GM12878 (cell line): ENCODE measurements around the gene NCAM1. TPM values are rescaled to one million over a fixed set of nuclear protein-coding genes. Genes with fewer than 3 reads are reported as not detected.

Source experiments
- ATAC-seq: fragments of 200-7000 bp; cut with Tn5 transposase; 3 replicates; pipeline ENCODE4 v1.9.1; 2020; ENCODE audit warnings: mild to moderate bottlenecking, moderate library complexity
- BruUV-seq: library from RNA; stranded (reverse); fragments of 400-500 nt; replicated peaks from 2 replicates; lab custom pipeline; 2021; lab: Mats Ljungman, UMichigan
- CTCF ChIA-PET: fragments of 300-600 bp; sonication (Branson Sonifier 250); formaldehyde crosslinking; extraction: SDS; loops from one replicate; lab custom pipeline; 2021; ENCODE audit warnings: inconsistent platforms; lab: Yijun Ruan, JAX
- POLR2A ChIA-PET: fragments of 350-600 bp; formaldehyde crosslinking; extraction: SDS; loops from one replicate; lab custom pipeline; 2021; ENCODE audit warnings: inconsistent platforms; lab: Charles Lee
- RAD21 ChIA-PET: fragments of 300-600 bp; sonication (Branson Sonifier 250); formaldehyde crosslinking; loops from one replicate; lab custom pipeline; 2023; ENCODE audit warnings: antibody characterized with exemption; ENCODE audit not compliant: unreplicated experiment; lab: Charles Lee
- SMC1A ChIA-PET: fragments of 300-600 bp; sonication (Branson Sonifier 250); formaldehyde crosslinking; loops from one replicate; lab custom pipeline; 2023; ENCODE audit not compliant: unreplicated experiment, uncharacterized antibody; lab: Charles Lee
- DNase-seq: peaks from one replicate; pipeline ENCODE4 v3.0.0-alpha.2; 2011; ENCODE audit warnings: low read depth, low spot score
- FAIRE-seq: peaks from 3 replicates; lab custom pipeline; 2011; peaks lifted over from hg19 to GRCh38; lab: Jason Lieb, UNC
- H2AFZ ChIP-seq: 2 replicates; pipeline ENCODE4 v1.6.0; 2011; ENCODE audit warnings: low read depth, low read length, control low read depth; ENCODE audit not compliant: control insufficient read depth
- H3K27ac ChIP-seq: 2 replicates; pipeline ENCODE4 v1.5.1; 2011; ENCODE audit warnings: control low read depth; ENCODE audit not compliant: control insufficient read depth, insufficient read depth
- H3K27me3 ChIP-seq, 2 experiments: replicated peaks in 1 of 2; 2 replicates each; pipeline versions ENCODE4 v1.6.0 to v1.6.1; 2011; ENCODE audit warnings: low read length in 1 of 2; ENCODE audit not compliant: control insufficient read depth in 2 of 2, insufficient read depth in 2 of 2
- H3K36me3 ChIP-seq, 2 experiments: 2 replicates each; pipeline ENCODE4 v1.5.1; 2011; ENCODE audit warnings: low read length in 1 of 2; ENCODE audit not compliant: control insufficient read depth in 2 of 2, insufficient read depth in 2 of 2
- H3K4me1 ChIP-seq: 2 replicates; pipeline ENCODE4 v1.6.1; 2011; ENCODE audit warnings: mild to moderate bottlenecking, low read length, moderate library complexity, mixed read lengths; ENCODE audit not compliant: control insufficient read depth, insufficient read depth
- H3K4me2 ChIP-seq: 2 replicates; pipeline ENCODE4 v1.6.0; 2011; ENCODE audit warnings: control low read depth; ENCODE audit not compliant: control insufficient read depth, insufficient read depth
- H3K4me3 ChIP-seq: fragments of 200-600 bp; sonication (generic); 2 replicates; pipeline ENCODE4 v1.5.1; 2016
- H3K79me2 ChIP-seq: 2 replicates; pipeline ENCODE4 v1.6.0; 2011; ENCODE audit warnings: low read length; ENCODE audit not compliant: control insufficient read depth, insufficient read depth
- H3K9ac ChIP-seq: 2 replicates; pipeline ENCODE4 v1.8.0; 2011; ENCODE audit warnings: low read length, control low read depth, mixed read lengths; ENCODE audit not compliant: control insufficient read depth, insufficient read depth
- H3K9me3 ChIP-seq: replicated peaks from 3 replicates; pipeline ENCODE4 v1.5.1; 2011; ENCODE audit warnings: mild to moderate bottlenecking, low read length; ENCODE audit not compliant: control insufficient read depth, insufficient read depth
- H4K20me1 ChIP-seq: 2 replicates; pipeline ENCODE4 v1.6.0; 2011; ENCODE audit not compliant: control insufficient read depth, insufficient read depth
- BRCA1 ChIP-seq: IDR thresholded peaks from 2 replicates; pipeline ENCODE4 v1.6.1; 2011; ENCODE audit warnings: low read depth, low read length, improper control_type of control experiment
- CHD1 ChIP-seq: IDR thresholded peaks from 2 replicates; pipeline ENCODE4 v1.6.1; 2012; ENCODE audit warnings: low read depth, low read length, improper control_type of control experiment
- ETV6 ChIP-seq, 2 experiments: fragments of 450-650 bp in 1 of 2; IDR thresholded peaks in 1 of 2; conservative IDR thresholded peaks in 1 of 2; 2 replicates each; pipeline ENCODE4 v1.6.1; 2014; ENCODE audit warnings: antibody characterized with exemption in 1 of 2, borderline replicate concordance in 1 of 2, low read depth in 1 of 2, mild to moderate bottlenecking in 1 of 2, moderate library complexity in 1 of 2
- IKZF1 ChIP-seq: fragments of 450-650 bp; conservative IDR thresholded peaks from 2 replicates; pipeline ENCODE4 v1.6.1; 2017; ENCODE audit warnings: antibody characterized with exemption, mild to moderate bottlenecking
- KAT2A ChIP-seq: conservative IDR thresholded peaks from 2 replicates; pipeline ENCODE4 v1.6.1; 2011; ENCODE audit warnings: low read depth, low read length; ENCODE audit not compliant: control insufficient read depth
- MEF2A ChIP-seq: IDR thresholded peaks from 2 replicates; pipeline ENCODE4 v1.6.1; 2011; ENCODE audit warnings: low read depth, mild to moderate bottlenecking, low read length, moderate library complexity; ENCODE audit not compliant: insufficient read depth
- MEF2B ChIP-seq: fragments of 450-650 bp; IDR thresholded peaks from 2 replicates; pipeline ENCODE4 v1.6.1; 2018; ENCODE audit warnings: mild to moderate bottlenecking, moderate library complexity; ENCODE audit not compliant: partially characterized antibody, poor library complexity, severe bottlenecking
- NR2C2 ChIP-seq: IDR thresholded peaks from 2 replicates; pipeline ENCODE4 v1.6.1; 2011; ENCODE audit warnings: borderline replicate concordance, low read depth; ENCODE audit not compliant: control insufficient read depth, insufficient read length
- NRF1 ChIP-seq: conservative IDR thresholded peaks from 2 replicates; pipeline ENCODE4 v1.6.1; 2011; ENCODE audit warnings: mild to moderate bottlenecking, low read depth, low read length, improper control_type of control experiment
- POLR2AphosphoS2 ChIP-seq: IDR thresholded peaks from 2 replicates; pipeline ENCODE4 v1.6.1; 2011; ENCODE audit warnings: low read depth, mild to moderate bottlenecking, low read length, improper control_type of control experiment, moderate library complexity
- RB1 ChIP-seq: fragments of 450-650 bp; formaldehyde crosslinking; IDR thresholded peaks from 2 replicates; pipeline ENCODE4 v1.6.1; 2017; ENCODE audit warnings: mild to moderate bottlenecking, borderline replicate concordance
- SRF ChIP-seq, 2 experiments: IDR thresholded peaks; 2 replicates each; pipeline ENCODE4 v1.6.1; 2011; ENCODE audit warnings: low read depth in 2 of 2, low read length in 2 of 2, mild to moderate bottlenecking in 1 of 2, moderate library complexity in 1 of 2
- STAT3 ChIP-seq: IDR thresholded peaks from 2 replicates; pipeline ENCODE4 v1.6.1; 2011; ENCODE audit warnings: low read depth, low read length, improper control_type of control experiment
- TCF3 ChIP-seq: IDR thresholded peaks from 2 replicates; pipeline ENCODE4 v1.6.1; 2012; ENCODE audit warnings: low read depth, mild to moderate bottlenecking, low read length, borderline replicate concordance; ENCODE audit not compliant: insufficient read depth
- YBX1 ChIP-seq: fragments of 450-650 bp; IDR thresholded peaks from 2 replicates; pipeline ENCODE4 v1.6.1; 2016; ENCODE audit warnings: antibody characterized with exemption
- WGBS: methylation state at CpG from one replicate; pipeline ENCODE4 v1.1.6; 2016; ENCODE audit warnings: low lambda C conversion rate; ENCODE audit not compliant: insufficient replicate concordance, insufficient coverage; ENCODE audit errors: missing lambda C conversion rate; 5-methylcytosine and 5-hydroxymethylcytosine counted together
- in situ Hi-C: fragments of 300-500 bp; cut with MboI; formaldehyde crosslinking; loops from 9 replicates; pipeline ENCODE4 v1.14.3; 2018; ENCODE audit warnings: mixed read lengths
- intact Hi-C: fragments of 100-400 bp; cut with micrococcal nuclease; formaldehyde crosslinking; loops from one replicate; pipeline ENCODE4 v1.14.2; 2022; ENCODE audit not compliant: unreplicated experiment
- polyA plus RNA-seq, 11 experiments: library from polyadenylated mRNA; depleted of rRNA in 4 of 11; unstranded in 6 of 11; stranded (reverse) in 5 of 11; fragments of >200 nt; fragmentation: Nextera tagmentation in 4 of 11; fragmentation: Illumina TruSeq in 1 of 11; extraction: Ambion mirVana in 4 of 11; extraction: Trizol in 1 of 11; gene quantifications; 1 replicate in 1 of 11; 2 replicates in 10 of 11; pipeline versions ENCODE4 v1.2.1 to v1.2.3, GENCODE V29; 2011 to 2016; ENCODE audit warnings: inconsistent platforms in 2 of 11, missing spikeins in 2 of 11, low read depth in 1 of 11
- total RNA-seq, 4 experiments: library from RNA; depleted of rRNA in 3 of 4; stranded (reverse); fragments of >200 nt in 3 of 4; fragmentation: Illumina TruSeq in 1 of 4; extraction: Trizol in 1 of 4; gene quantifications; 2 replicates each; pipeline versions ENCODE4 v1.2.1 to v1.2.3, GENCODE V29; 2013 to 2021
- TF ChIP-seq, protein P1 (sequence below): fragments of 450-650 bp; conservative IDR thresholded peaks from 2 replicates; pipeline ENCODE4 v1.6.1; 2017; ENCODE audit warnings: mild to moderate bottlenecking, moderate library complexity
- TF ChIP-seq, protein P2 (sequence below): fragments of 450-650 bp; IDR thresholded peaks from 2 replicates; pipeline ENCODE4 v1.6.1; 2016; ENCODE audit warnings: mild to moderate bottlenecking

The NCAM1 gene
- total and polyA plus RNA-seq, 10 of the 15 experiments (the other 5 are each of a cell fraction or from before 2014, with no cell fraction given): 0.10 to 0.23 (median 0.11) TPM; not detected in 7

DNA sequence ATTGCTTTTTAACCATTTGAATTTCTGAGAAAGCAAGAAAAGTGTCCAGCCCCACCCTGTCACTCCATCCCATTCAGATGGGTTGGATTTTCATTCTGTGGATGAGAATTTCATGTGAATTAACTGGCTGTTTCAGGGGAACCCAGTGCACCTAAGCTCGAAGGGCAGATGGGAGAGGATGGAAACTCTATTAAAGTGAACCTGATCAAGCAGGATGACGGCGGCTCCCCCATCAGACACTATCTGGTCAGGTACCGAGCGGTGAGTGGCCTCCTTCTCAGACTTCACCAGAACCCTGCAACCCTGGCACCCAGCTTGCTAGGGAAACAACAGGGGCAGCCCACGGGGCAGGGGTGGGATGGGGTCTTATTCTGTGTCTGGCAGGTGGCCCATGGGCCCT, 294.5 kb downstream of the NCAM1 start (continued):
- TF ChIP-seq ETV6 (conservative IDR thresholded peaks at IDR 0.05 in 1 of 2, IDR thresholded peaks at IDR 0.05 in 1 of 2; ENCODE audit: borderline replicate concordance in 1 of 2, low read depth in 1 of 2): no peak
- TF ChIP-seq, protein P1, sequence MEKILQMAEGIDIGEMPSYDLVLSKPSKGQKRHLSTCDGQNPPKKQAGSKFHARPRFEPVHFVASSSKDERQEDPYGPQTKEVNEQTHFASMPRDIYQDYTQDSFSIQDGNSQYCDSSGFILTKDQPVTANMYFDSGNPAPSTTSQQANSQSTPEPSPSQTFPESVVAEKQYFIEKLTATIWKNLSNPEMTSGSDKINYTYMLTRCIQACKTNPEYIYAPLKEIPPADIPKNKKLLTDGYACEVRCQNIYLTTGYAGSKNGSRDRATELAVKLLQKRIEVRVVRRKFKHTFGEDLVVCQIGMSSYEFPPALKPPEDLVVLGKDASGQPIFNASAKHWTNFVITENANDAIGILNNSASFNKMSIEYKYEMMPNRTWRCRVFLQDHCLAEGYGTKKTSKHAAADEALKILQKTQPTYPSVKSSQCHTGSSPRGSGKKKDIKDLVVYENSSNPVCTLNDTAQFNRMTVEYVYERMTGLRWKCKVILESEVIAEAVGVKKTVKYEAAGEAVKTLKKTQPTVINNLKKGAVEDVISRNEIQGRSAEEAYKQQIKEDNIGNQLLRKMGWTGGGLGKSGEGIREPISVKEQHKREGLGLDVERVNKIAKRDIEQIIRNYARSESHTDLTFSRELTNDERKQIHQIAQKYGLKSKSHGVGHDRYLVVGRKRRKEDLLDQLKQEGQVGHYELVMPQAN: no peak
- TF ChIP-seq RB1: no peak
- TF ChIP-seq, protein P2, sequence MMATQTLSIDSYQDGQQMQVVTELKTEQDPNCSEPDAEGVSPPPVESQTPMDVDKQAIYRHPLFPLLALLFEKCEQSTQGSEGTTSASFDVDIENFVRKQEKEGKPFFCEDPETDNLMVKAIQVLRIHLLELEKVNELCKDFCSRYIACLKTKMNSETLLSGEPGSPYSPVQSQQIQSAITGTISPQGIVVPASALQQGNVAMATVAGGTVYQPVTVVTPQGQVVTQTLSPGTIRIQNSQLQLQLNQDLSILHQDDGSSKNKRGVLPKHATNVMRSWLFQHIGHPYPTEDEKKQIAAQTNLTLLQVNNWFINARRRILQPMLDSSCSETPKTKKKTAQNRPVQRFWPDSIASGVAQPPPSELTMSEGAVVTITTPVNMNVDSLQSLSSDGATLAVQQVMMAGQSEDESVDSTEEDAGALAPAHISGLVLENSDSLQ: no peak
- TF ChIP-seq TCF3: no peak
- TF ChIP-seq NR2C2: no peak
- no peak for TF ChIP-seq CHD1
- TF ChIP-seq POLR2AphosphoS2: no peak

DNA sequence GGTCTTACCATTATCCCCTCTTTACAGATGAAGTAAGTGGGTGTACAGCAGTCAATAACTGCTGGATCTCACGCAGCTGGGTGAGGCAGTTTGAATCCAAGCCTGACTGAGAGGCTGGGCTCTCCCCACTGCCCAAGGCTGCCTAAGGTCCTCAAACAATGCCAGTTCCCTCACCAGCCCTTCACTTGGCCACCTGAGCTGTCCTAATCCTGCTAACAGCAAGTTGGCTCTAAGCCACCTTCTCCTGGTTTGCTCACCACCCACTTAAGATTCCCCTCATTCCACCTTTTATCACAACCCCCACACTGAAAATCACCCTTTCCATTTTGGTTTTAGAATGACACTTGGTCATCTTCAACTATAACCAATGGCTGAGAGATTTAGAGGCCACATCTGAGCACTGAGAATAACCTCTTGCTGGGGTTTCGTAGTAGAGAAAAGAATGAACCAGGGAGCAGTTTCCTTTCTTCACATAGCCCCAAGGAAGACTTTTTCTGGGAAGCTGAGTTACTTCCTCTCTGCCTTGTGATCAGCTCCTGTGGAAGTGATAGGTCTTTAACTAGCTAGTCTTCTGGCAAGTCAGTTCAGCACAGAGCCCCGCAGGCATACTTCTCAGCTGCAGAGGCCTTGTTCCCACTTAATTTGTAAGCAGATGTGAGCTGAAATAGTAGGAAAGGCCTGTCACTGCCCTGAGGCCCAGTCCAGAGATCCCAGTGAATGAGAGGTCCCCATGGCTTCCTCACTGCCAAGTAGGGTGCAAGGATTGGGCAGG, 295.4 kb downstream of the NCAM1 start:
- BruUV-seq: no TSS peak
- Histone ChIP-seq H3K27ac (no peak overlapping the region), H3K36me3 (no peaks in the 10 kb centered on the region), H3K9ac (no peak overlapping the region), H3K4me2 (no peak overlapping the region), H3K4me1 (no peaks in the 10 kb centered on the region), H3K9me3 (no peaks in the 10 kb centered on the region), H3K27me3 (peaks cover 2 to 3% of the 10 kb centered on the region in 2 experiments; a peak in 3 of 4 replicates), H4K20me1 (no peaks in the 10 kb centered on the region), H3K4me3 (no peak overlapping the region), H2AFZ (no peak overlapping the region), H3K79me2 (no peaks in the 10 kb centered on the region)
- CTCF ChIA-PET: interaction anchor here (1.2 kb wide), 1 partner anchor 9 kb away, joined by 3 read pairs; no protein-coding TSS in a partner anchor
- ATAC-seq: no peak
- RAD21 ChIA-PET: no interaction called here
- in situ Hi-C loops: no loop called here
- POLR2A ChIA-PET: no interaction called here
- intact Hi-C loops: no loop called here
- FAIRE-seq: no peak
- WGBS: 7% methylated on average over 3 of the region's 3 CpGs
- no peak for DNase-seq
- SMC1A ChIA-PET: no interaction called here
- TF ChIP-seq, protein P2: no peak
- TF ChIP-seq MEF2A: no peak
- TF ChIP-seq MEF2B: no peak
- TF ChIP-seq YBX1: no peak
- no peak for TF ChIP-seq BRCA1
- no peak for TF ChIP-seq IKZF1
- no peak for TF ChIP-seq KAT2A
- no peak for TF ChIP-seq NRF1
- TF ChIP-seq SRF (IDR thresholded peaks at IDR 0.05; ENCODE audit: low read depth in 2 of 2, low read length in 2 of 2): no peak
- no peak for TF ChIP-seq STAT3
- TF ChIP-seq CHD1: no peak
